ENCODE data around the gene INPP1. TPM values are rescaled to one million over a fixed set of nuclear protein-coding genes. Genes with fewer than 3 reads are reported as not detected.

INPP1 gene
- total RNA-seq, 1 experiment from 2014 or later: 11.4 TPM

- DNase-seq (ENCODE audit: low spot score): no peak
Observed at GRCh38 chr2:190361572-190361971, 18.2 kb downstream of the INPP1 start.

- DNase-seq (ENCODE audit: low spot score): no peak
Observed at GRCh38 chr2:190362894-190363293, 19.5 kb downstream of the INPP1 start.

- DNase-seq (ENCODE audit: low spot score): no peak
Observed at GRCh38 chr2:190365499-190366204, 22.3 kb downstream of the INPP1 start.

GRCh38 chr2:190366248-190366753 is 22.9 kb downstream of the INPP1 start:
- DNase-seq (ENCODE audit: low spot score): no peak

GRCh38 chr2:190367091-190367490 is 23.7 kb downstream of the INPP1 start:
- DNase-seq (ENCODE audit: low spot score): no peak

GRCh38 chr2:190369635-190370034 is 26.2 kb downstream of the INPP1 start:
- DNase-seq (ENCODE audit: low spot score): no peak

- no peak for DNase-seq (ENCODE audit: low spot score)
Observed at GRCh38 chr2:190376083-190376482, 32.7 kb downstream of the INPP1 start.

GRCh38 chr2:190376591-190377245 is 33.3 kb downstream of the INPP1 start:
- DNase-seq (ENCODE audit: low spot score): no peak

GRCh38 chr2:190378880-190379237 is 35.5 kb downstream of the INPP1 start:
- DNase-seq (ENCODE audit: low spot score): no peak

GRCh38 chr2:190379249-190379964 is 36.0 kb downstream of the INPP1 start:
- peak; percentile 41 for DNase-seq (ENCODE audit: low spot score)

GRCh38 chr2:190380962-190381412 is 37.6 kb downstream of the INPP1 start:
- DNase-seq (ENCODE audit: low spot score): no peak

- peak; percentile 61 for DNase-seq (ENCODE audit: low spot score)
Observed at GRCh38 chr2:190382851-190383250, 39.5 kb downstream of the INPP1 start.

GRCh38 chr2:190387422-190387821 is 44.0 kb downstream of the INPP1 start:
- DNase-seq (ENCODE audit: low spot score): no peak

- no peak for DNase-seq (ENCODE audit: low spot score)
Observed at GRCh38 chr2:190396271-190396670, 52.9 kb downstream of the INPP1 start.

GRCh38 chr2:190402986-190403603 is 59.7 kb downstream of the INPP1 start:
- no peak for DNase-seq (ENCODE audit: low spot score)

- peak; percentile 64 for DNase-seq (ENCODE audit: low spot score)
Observed at GRCh38 chr2:190404487-190404886, 61.1 kb downstream of the INPP1 start.

GRCh38 chr2:190405070-190405469 is 61.7 kb downstream of the INPP1 start:
- no peak for DNase-seq (ENCODE audit: low spot score)

- no peak for DNase-seq (ENCODE audit: low spot score)
Observed at GRCh38 chr2:190405995-190406394, 62.6 kb downstream of the INPP1 start.

- DNase-seq (ENCODE audit: low spot score): no peak
Observed at GRCh38 chr2:190406805-190407204, 63.4 kb downstream of the INPP1 start.

- DNase-seq (ENCODE audit: low spot score): no peak
Observed at GRCh38 chr2:190407246-190407661, 63.9 kb downstream of the INPP1 start.

- peak; percentile 18 for DNase-seq (ENCODE audit: low spot score)
Observed at GRCh38 chr2:190407662-190408537, 64.5 kb downstream of the INPP1 start, which contains the start of gene MFSD6. Gene MFSD6 (plus strand): TSS chr2:190408355. CDS start chr2:190436030, 27,675 bp downstream.

All from A172 (cell line).